Hepatic stellate cell (primary cell): ENCODE data around the gene EXOC6B.

Experiments
- DNase-seq: peaks from one replicate; pipeline ENCODE4 v3.0.0; 2011; ENCODE audit warnings: low spot score

The EXOC6B gene

GRCh38 chr2:72825257-72826155 lies at the start of gene EXOC6B:
EXOC6B (minus strand) TSS chr2:72826033.
- peak; percentile 85 for DNase-seq

DNA sequence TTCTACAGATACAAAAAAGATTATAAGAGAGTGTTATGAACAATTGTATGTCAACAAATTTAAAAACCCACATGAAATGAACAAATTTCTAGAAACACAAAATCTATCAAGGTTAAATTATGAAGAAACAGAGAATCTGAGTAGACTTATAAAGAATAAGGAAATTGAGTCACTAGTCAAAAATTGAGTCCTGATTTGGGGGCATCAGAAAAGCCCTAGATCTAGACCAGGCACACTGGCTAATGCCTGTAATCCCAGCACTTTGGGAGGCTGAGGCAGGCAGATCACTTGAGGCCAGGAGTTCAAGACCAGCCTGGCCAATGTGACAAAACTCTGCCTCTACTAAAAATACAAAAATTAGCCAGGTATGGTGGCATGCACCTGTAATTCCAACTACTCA lies 46.0 kb upstream of the EXOC6B start:
- DNase-seq, result no peak

GRCh38 chr2:72871060-72871459 lies 45.2 kb upstream of the EXOC6B start:
- no peak for DNase-seq

DNA sequence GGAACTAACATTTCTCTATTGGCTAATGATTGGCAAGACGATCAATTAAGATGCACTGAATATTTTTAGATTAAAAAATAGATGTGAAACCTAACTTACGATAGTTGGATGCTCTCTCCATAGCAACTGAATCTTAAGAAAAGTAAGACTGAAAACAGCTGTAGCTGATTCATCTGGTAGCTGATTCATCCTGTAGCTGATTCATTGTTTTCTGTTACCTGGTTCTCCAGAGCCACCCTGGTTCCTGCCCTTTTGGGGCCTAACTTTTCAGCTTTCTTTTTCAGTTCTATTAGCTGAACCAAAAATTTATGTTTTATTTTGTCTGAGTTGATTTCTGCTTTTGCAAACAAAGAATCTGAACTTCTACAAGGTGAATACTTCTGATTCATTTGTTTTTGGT lies 38.7 kb upstream of the EXOC6B start:
- DNase-seq, result peak; percentile 33

GRCh38 chr2:72863046-72863445 lies 37.2 kb upstream of the EXOC6B start:
- DNase-seq, result no peak

DNA sequence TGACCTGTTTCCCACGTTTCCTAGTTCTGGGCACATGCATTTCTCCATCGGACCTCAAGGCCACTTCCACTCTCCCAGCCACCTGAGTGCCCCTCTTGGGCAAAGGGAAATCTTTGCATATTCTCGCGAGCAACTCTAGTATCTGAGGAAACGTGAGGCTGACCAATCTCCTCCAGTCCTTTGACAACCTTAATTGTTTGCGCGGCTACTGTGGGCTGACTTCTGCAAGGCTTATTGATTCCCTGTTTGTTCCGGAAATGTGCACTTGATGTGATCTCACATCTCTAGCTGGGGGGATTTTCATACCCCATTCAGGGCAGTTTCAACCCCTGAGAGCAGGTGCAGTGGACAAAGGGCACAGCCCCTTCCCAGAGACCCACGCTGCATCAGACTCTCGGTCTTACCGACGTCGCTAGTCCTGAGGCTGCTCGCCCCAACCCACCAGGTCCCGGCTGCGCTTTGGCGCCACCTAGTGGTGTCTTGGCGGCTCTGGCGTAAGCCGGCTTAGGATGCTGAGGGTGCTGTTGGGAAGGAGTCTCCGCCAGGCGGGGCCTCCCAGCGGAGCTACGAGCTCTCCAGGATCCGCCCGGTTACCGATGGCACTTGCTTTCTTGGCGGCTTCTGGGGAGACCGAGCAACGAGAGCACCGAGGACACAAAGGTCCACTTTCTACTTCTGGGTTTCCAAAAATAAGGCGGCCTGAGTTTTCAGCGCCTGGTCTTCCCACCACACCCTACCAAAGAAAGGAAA lies 36.6 kb upstream of the EXOC6B start:
- peak; percentile 93 for DNase-seq

DNA sequence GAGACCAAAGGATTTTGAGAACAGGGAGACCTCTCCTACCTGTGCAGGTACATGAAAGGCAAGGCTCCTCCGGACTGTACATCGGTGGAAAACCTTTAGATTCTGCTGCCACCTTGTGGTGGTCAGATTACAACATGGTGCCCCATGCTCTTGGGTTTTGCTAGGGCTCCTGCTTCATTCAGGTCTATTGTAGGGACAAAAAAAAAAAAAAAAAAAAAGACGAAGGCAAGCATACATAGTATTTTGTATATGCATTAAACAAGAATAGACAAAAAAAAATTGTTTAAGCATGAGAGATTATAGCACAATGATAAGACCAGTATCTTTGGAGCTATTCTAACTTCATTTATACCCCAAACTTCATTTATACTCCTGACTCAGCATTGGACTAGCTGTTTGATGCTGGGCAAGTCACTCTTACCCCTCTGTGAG lies 34.0 kb upstream of the EXOC6B start:
- peak; percentile 47 for DNase-seq

GRCh38 chr2:72851333-72851732 lies 25.5 kb upstream of the EXOC6B start:
- DNase-seq, result no peak

DNA sequence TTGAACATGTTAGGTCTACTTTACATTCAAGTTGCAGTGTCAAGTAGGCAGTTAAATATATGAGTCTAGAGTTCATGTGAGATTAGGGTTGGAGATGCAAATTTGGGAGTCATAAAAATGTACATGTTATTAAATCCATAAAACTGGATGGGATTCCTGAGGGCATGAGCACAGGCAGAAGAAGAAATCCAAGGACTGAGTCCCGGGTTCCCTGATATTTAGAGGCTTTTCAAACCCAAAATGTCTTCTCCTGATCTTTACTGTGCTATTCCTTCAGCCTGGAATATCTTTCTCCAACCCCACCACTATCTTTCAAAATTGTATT lies 23.3 kb upstream of the EXOC6B start:
- DNase-seq, result no peak

- DNase-seq, result no peak
Observed at GRCh38 chr2:72848436-72849137, 22.8 kb upstream of the EXOC6B start.

DNA sequence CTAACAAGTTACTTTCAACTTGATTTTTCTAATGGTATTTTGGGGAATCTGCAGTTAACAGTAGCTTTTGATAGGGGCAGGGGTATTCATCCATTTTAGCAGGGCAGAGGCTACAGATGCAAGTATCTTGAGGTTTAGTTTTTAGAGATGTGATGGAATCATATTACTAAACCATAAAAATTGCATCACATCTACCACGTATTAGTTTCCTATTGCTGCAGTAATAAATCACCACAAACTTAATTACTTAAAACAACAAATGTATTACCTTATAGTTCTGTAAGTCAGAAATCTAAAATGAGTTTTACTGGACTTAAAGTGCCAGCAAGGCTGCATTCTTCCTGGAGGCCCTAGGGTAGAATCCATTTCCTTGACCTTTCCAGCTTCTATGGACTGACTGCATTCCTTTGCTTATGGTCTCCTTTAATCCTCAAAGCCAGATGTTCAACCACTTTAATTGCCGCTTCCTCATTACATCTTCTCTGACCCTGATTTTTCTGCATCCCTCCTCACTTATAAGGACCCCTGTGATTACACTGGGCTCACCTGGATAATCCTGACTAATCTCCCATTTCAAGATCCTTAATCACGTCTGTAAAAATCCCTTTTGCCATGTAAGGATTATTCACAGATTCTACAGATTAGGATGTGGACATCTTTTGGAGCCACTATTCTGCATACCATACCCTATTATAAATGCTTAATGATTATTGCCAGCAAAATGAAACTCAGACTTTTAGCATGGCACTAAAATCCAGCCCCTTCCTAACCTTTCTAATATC lies 21.9 kb upstream of the EXOC6B start:
- no peak for DNase-seq

DNA sequence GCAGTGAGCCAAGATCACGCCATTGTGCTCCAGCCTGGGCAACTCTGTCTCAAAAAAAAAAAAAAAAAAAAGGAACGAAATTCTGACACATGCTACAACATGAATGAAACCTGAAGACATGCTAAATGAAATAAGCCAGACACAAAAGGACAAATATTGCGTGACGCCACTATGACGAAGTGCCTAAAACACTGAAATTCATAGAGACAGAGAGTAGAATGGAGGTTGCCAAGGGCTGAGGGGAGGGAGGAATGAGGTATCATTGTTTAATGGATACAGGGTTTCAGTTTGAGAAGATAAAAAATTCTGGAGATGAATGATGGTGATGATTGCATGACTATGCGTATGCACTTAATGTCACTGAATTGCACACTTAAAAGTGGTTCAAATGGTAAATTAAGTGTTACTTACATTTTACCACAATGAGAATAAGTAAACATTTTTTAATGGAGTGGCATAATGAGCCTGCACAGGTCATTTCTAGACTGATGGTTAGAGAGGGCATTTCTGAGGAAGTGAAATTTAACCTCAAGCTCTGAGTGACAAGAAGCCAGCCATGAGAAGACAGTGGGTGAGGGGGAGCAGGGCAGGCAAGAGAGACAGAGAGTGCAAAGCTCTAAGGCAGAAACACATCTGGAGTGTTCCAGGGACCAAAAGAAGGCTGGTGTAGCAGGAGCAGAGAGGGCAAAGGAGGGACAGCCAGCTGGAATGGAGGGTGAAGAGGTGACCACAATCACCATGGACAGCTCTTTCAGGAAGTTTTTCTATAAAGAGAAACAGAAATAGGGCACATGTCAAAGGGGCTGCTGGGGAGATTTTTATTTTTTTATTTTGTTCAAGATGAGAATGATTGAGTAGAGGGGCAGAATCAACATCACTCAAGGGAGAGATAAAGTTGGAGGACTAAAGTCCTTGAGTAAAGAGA lies 20.6 kb upstream of the EXOC6B start:
- no peak for DNase-seq

DNA sequence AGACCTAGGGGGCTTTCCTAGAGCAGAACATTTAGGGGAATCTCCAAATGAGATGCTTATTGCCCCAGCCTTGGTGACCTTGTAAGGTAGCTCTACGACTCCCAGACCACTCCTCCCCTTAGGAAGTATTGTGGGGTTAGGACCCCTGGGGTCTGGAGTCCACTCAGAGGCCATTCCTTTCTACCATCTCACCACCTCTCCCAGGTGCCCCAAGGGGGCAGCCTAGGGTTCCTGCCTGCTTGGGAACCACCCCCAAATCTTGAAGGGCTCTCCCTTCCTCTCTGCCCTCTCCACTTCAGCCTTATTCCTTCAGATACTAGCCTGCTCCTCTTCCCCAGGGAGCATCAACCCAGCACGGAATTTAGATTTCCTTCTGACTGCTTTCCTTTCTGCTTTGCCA lies 17.5 kb upstream of the EXOC6B start:
- DNase-seq, result no peak

GRCh38 chr2:72841462-72842125 lies 15.8 kb upstream of the EXOC6B start:
- no peak for DNase-seq

DNA sequence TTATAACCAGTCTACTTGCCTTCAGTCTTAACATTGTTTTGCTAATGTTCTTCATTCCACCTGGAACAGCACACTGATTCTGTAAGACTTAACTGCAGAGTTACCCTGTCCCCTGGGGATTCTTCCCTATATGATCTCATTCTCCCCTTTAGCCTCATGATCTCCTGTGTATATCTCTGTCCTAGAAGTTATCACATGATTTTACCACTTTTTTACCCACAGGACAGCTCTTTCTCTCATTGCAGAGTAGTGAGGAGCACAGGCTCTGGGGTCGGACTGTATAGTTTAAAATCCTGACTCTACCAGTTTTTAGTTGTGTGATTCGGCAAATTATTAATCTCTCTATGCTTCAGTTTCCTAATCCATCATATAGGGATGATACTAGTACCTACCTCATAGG lies 14.2 kb upstream of the EXOC6B start:
- DNase-seq, result no peak

- DNase-seq, result no peak
Observed at GRCh38 chr2:72837171-72837570, 11.3 kb upstream of the EXOC6B start.

DNA sequence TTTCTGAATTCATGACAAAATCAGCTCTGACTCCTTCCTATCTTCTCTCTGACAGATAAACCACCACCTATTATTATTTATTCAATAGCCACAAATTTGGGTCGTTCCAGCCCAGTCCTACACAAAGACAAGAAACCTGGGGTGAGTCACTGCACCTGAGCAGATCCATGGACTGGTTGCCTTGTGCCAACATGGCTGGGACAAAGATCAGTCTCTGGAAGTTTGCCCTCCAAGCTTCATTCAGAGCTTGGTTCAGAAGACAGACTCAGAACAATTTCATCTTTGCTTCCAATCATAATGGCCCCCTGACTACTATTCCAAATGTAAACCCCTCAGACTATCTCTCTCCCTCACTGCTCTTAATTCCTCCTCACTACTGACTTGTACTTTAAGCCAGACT lies 9.6 kb upstream of the EXOC6B start:
- no peak for DNase-seq

DNA sequence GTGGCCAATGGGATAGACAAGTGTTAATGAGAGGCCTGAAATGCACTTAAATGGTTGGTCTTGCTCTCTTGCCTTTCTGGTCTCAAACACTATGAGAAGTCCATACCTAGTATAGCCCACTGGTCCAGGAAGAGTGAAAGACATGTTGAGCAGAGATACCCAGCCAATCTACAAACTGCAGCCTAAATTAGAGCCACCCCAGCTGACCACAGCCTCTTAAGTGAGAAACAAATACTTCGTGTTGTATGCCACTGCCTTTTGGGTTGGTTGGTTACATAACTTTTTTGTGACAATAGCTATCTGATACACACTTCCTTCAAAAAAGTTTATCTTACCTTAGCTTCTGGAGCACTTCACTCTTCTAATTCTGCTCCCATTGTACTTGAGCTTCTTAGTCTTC lies 8.8 kb upstream of the EXOC6B start:
- DNase-seq, result no peak

- no peak for DNase-seq
Observed at GRCh38 chr2:72833084-72833714, 7.4 kb upstream of the EXOC6B start.

GRCh38 chr2:72830273-72830672 lies 4.4 kb upstream of the EXOC6B start:
- DNase-seq, result no peak
